GM21619 (cell line): ENCODE results near the gene CUEDC1.
"Not testable (repeated sequence)": the region's sequence is repeated elsewhere in the genome, so short reads cannot be mapped to it uniquely, and the experiment has no call there.

Source experiments
- ATAC-seq: cut with Tn5 transposase; IDR thresholded peaks from one replicate; pipeline ENCODE4 v1.9.1; 2021; ENCODE audit not compliant: unreplicated experiment

The CUEDC1 gene

DNA sequence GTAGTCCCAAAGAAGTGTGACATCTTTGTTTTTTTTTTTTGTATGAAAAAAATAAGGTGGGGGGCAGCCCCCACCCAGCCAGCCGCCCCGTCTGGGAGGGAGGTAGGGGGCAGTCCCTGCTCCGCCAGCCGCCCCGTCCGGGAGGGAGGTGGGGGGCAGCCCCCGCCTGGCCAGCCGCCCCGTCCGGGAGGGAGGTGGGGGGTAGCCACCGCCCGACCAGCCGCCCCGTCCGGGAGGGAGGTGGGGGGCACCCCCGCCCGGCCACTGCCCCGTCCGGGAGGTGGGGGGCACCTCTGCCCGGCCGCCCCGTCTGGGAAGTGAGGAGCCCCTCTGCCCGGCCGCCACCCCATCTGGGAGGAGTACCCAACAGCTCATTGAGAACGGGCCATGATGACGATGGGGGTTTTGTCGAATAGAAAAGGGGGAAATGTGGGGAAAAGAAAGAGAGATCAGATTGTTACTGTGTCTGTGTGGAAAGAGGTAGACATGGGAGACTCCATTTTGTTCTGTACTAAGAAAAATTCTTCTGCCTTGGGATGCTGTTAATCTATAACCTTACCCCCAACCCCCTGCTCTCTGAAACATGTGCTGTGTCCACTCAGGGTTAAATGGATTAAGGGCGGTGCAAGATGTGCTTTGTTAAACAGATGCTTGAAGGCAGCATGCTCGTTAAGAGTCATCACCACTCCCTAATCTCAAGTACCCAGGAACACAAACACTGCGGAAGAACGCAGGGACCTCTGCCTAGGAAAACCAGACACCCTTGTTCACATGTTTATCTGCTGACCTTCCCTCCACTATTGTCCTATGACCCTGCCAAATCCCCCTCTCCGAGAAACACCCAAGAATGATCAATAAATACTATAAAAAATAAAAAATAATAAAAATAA, 108.9 kb downstream of the CUEDC1 start:
- ATAC-seq: not testable (repeated sequence)

DNA sequence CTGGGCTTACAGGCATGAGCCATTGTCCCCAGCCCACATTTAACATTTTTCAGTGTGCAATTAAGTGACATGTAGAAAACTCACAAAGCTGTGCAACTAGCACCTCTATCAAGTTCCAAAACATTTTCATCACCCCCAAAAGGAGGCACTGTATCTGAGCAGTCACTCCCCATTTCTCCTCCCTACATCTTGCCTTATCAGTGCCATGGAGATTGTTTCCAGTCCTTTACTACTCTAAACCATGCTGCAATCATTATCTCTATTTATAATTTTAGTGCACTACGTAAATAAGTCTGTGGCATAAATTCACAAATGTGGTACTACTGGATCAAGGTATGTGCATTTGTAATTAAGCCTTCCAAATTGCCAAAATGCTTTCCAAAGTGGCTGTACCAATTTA, 112.9 kb downstream of the CUEDC1 start:
- ATAC-seq: no peak

DNA sequence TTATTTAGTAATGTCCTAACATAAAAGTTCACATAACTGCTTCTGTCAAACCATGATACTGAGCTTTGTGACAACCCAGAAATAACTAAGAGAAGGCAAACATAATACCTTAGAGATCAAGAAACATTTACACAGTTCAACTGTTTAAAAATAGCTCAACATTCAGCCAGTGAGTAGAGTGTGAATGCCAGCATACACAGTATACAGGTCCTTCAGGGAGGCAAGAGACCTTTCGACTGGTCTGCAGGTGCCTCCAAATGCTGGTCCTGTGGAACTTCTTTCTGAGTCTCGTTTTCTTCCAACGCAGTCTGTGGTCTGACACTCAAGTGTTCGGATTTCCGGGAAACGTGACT, 115.7 kb downstream of the CUEDC1 start:
- no peak for ATAC-seq

DNA sequence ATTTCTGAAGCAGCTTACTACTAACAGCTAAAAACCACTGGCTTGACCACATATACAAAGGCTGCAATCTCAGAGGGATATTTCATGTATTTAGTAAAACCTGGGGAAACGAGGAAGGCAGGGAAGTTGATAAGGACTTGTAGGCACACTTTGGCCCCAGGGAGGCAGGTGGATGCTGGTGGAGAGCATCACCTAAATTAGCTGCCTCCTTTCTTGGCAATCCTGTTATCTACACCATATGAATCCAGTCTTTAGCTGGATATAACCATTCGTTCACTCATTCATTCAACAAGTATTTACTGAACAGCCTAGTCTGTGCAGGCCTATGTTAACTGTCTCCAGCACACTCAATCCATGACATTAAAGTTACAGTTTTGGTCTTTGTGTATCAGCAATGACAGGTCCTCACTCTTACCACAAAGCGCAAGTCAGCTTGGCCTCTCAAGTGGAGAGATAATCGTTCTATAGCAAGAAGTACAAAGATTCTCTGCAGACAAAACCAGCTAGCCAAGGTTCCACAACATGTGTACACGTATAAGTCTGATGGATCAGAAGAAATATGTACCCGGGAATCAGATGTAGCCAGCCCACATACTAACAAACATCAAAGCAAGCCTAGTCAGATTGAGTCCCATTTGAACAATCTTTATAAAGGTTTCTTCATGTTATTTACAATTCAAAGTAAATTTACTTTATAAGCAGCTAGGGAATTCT, 116.2 kb downstream of the CUEDC1 start:
- ATAC-seq: no peak

DNA sequence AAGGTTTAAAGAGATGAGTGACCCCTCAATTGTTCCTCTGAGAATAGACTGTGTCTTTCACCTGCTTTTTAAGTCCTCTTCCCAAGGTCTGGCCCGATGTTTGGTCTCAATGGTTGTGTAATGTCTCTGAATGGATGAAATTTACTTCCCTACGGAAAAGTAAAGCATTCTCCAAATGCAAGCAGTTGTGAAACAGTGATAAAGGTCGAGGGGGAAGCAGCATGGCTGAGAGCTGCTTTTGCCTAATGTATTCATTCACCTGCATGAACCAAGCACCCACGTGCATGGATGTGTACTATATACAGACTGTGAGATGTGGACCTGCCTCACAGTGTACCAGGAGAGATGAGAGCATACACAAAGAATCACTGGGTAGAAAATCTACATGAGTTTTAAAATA, 116.8 kb downstream of the CUEDC1 start:
- no peak for ATAC-seq

DNA sequence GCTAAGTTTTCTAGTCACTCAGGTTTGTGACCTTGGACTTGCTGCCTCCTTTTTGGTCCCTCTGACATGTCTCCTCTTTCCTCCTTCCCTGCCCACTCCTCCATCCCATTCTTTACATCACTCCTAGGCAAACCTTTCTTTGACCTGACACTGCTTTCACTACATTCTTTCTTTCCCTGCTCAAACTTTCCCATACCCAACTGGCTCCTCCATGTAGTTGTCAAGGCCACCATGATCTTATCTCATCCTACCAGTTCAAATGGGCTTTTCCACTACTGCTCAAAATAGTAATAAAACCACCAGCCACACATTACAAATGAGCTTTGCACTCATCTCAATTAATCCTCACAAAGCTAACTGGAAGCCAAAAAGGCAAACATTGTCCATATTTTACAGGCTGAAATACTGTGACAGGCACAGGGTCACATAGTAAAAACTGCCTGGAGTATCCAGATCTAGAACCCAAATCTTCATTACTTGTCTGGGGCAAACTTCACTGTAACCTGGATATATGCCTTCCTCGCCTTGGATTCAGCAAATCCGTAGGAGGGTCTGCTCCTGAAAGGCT, 119.8 kb downstream of the CUEDC1 start:
- ATAC-seq: no peak

DNA sequence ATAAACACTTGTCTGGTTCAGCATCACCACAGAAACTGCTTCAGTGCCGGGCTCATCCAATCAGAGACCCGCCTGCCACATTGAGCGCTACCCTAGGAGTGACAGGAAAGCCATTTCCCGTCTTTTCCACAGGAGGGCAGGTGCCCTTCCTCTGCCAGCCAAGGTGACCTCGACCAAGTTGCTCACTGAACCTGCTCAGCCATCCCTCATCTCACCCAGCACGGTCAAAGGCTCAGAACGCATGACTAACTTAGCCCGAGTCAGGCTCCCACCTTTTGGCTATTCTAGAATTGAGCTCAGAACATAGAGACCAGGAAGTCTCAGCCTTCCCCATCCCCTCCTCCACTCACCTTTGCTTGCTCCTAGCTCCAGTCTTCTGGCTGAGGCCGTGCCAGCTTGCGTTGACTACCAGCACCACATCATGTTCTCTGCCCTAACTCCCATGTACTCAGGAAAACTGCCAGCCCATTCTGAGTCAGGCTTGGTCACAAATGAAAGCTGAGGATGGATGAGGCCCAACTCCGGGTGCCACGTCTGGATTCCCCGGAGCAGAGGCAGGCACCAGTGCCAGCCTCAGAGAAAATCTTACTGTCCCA, 121.0 kb downstream of the CUEDC1 start:
- no peak for ATAC-seq

DNA sequence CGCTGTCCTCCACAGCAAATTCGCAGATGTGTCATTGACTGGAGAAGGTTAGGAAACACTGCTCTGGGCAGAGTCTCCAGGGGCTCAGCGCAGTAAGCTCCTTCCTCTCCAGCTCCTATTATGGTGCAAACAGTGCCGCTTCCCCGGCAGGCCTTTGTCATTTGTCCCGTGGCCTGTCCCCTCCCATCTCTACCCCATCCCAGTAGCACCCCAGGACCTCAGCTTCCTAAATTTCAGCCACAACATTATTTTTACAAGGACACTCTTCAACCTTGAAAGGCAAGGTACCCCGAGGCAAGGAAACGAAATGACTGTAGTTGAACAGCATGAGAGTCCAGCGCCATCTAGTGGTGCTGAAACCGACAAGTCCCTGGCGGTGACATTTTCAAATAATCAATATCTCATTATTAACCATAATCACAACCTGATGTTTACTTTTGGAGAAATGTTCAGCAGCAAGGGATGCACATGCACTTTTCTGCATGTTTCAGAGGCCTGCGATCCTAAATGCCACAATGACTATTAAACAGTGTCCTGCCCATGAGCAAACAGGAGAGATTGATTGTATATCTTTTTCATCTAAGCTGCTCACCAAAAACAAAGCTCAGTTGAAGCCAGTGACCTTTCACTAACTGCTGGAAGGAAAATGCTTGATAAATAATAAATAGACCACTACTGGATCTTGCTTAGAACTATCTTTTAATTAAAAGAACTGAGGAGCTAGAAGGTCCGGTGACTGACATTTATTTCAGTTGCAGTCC, 121.9 kb downstream of the CUEDC1 start:
- peak; percentile 54 for ATAC-seq

DNA sequence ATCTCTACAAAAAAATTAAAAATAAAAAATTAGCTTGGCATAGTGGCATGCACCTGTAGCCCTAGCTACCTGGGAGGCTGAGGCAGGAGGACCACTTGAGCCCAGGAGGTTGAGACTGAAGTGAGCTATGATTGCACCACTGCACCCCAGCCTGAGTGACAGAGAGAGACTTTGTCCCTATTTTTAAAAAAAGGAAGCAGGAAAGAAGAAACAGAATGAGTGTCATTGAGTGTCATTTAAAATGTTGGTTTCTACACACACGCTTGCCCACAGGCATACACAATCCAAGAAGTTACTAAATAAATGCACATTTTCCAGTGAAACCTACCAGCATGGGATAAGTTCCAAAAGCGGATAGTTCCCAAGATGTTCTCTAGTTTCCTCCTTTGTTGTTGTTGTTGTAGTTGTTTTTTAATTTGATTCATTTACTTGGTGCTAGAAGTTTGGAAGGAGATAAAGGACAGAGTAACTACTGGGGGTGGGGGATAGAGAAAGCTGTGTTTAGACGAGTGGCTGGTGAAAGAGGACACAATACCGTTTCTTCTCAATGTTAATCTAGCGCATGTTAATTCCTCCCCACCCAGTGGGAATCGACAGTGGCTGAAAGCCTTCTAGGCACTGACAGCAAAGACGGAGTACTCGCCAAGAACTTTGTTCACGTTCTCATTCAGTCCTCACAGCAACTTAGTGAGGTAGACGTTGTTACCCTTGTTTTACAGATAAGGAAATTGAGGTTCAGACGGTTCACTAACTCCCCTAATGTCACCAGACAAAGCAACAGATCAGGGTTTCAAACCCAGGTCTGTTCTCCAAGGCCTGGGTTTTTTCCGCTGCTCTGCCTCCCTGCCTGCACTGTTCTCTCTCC, 122.7 kb downstream of the CUEDC1 start:
- no peak for ATAC-seq

DNA sequence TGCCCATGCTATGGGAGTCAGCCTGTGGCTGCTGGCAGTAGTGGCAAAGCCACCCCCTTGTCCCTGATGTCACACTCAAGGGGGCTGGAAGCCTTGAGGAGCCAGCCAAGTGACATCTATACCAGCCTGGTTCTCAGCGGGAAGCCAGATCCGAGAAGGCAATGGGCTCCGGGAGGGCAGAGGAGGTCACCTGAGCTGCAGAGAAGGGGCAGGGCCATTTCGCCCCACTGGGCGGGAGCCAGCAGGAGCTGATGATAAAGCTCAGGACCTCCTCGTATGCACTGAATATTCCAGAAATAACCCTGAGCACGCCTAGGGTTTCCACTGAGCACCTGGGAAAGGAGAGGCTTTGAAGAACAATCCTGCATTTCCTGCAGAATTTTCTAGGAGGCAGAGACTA, 124.3 kb downstream of the CUEDC1 start:
- ATAC-seq: no peak

DNA sequence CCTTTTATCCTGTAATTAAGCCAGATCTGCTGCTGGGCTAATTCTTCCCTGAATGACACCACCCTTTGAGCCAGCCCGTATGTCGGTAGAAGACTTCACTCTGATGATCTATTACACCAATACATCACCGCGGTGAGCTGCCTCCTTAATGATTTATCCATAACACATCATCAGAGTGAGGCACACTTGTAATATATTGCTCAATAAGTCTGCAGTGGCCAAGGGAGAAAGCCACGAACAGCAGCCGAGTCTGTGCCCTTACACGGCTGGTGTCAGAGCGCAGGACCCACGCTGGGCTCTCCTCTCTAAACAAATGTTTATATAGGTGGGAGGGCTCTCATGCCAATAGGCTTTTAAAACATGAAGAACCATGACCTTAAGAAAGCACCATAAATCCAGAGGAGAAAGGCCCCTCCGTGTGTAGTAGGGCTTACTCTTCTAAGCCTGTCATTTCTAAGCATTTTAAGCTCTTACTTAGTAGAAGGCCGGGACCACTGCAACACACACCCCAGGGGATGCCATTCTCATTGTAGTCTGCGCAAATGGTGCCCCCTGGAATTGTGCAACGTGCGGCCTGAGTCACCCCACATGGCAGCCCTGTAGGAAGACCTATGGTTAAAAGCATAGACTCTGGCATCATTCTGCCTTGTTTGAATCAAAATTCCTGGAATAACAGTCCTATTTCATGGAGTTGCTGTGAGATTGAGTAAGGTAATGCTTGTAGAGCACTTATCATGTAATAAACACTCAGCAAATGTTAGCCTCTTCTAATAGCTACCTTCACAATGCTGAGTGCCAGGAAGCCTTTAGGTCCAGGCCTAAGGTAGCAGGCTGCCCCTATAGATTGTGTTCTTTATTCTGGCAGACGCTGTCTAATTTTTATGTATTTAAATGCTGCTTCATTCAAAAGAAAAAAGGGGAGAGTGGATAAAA, 131.5 kb downstream of the CUEDC1 start:
- ATAC-seq: no peak

DNA sequence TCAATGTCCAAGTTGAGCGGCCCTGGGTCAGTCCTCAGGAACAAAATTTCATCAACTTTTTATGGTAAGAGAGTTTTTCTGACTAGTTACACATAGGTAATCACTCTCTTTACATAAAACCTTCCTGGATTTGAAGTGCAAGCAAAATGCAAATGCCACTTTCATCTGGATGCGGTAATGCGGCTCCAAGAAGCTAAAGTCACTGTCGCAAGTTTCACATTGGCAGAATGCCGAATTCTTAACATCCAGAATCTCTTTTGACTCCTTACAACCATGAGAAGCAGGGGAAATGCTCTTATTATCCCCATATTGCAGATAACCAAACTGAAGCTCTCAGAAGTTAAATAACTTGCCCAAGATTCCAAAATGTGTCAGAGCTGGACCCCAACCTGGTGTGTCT, 135.3 kb downstream of the CUEDC1 start:
- ATAC-seq: no peak

DNA sequence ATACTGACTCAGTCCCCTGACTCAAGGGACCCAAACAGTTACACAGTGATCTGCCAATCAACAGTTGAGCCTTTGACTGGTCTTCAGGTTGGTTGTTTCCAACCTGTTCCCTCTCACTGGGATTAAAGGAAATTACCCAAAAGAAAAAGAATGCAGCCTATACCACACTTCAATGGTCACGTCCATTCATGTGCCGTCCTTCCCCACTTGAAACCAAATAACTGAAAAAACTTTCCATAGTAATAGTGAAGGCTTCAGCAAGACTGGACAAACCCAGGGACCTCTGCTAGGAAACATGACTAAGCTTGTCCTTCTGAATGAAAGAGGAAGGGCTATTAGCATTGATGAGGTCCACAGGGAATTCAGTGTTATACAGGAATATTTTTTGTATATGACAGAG, 135.9 kb downstream of the CUEDC1 start:
- no peak for ATAC-seq

DNA sequence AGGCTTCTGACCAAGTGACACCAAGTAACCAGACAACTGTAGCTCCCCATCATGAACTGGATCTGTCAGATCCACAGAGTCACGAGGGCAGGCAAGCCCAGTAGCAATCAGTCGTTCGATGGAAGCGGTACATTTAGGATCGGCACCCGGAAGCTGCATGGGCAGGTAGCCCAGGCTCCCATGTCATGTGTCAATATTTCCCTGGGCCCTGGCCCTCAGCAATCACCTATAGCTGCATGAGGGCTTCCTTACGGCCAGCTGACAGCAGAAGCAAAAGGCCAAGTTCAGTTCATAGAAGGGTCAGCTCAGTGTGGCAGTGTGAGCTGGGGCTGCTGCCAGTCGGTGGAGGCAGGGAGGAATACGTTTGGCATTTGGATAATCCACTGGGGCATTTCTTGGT, 137.1 kb downstream of the CUEDC1 start:
- ATAC-seq: no peak

DNA sequence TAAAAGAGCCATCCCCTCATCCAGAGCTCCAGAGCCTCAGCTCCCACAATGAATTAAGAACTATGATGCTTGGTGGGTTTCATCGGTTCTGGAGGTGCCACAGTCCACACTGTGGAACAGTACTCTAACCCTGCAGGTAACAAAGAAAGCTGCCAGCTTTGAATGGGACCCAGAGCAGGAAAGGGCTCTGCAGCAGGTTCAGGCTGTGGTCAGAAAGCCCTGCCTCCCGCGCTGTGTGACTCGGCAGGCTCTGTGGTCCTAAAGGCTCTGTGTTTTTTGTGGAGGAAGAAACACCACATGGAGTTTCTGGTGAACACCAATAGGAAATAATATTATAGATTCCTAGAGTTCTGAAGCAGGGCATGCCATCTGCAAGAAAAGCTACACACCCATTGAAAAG, 137.9 kb downstream of the CUEDC1 start:
- ATAC-seq: no peak

DNA sequence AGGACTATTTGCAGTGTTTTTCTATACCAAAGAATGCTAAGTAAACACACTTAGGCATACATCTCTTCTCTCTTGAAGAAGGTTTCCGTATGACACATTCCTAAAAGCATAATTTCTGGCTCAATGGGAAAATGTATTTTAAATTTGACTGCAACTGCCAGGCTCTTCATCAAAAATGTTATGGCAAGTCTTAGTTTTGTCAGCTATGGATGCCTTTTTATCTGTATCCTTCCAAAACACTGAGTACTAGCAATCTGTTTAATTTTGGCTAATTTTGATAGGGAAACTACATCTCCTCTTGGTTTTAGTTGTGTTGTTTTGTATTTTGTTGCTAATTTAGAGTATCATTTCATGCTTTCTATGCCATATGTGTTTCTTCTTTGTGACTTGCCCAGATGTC, 140.8 kb downstream of the CUEDC1 start:
- no peak for ATAC-seq

DNA sequence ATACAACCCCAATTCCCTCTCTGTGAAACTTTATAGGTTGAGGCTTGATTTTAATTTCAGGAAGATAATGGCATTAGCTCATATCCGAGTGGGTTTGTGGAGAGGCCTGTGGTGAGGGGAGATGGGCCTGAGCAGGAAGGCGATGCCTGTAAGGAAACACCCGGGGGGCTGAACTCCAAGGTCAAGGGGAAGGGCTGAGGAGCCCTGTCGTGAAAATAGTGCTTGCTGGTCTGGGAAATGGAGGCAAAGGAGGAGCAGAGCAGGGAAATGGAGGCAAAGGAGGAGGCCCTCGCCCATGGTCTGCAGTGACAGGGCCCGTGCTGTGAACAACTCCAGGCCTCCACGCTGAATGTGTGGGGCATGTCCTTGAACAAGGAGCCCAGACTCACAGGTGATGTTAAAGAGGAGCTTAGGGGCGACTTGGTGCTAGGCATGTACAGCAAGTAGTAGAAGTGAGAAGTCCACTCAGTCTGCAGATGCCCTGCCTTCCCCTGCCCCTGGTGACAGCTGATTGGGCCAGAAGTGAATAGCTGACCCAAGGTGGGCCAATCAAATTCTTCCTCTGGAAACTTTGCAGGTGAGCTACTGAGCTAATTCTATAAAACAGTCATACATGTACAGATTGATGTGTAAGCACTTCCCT, 143.5 kb downstream of the CUEDC1 start:
- ATAC-seq: no peak
